Measurements from ENCODE around the gene LIN7A. TPM values are rescaled to one million over a fixed set of nuclear protein-coding genes. Genes with fewer than 3 reads are reported as not detected.

LIN7A gene
- total and polyA plus RNA-seq, 7 donors = 0.60 to 10.7 (median 4.6) TPM

DNA sequence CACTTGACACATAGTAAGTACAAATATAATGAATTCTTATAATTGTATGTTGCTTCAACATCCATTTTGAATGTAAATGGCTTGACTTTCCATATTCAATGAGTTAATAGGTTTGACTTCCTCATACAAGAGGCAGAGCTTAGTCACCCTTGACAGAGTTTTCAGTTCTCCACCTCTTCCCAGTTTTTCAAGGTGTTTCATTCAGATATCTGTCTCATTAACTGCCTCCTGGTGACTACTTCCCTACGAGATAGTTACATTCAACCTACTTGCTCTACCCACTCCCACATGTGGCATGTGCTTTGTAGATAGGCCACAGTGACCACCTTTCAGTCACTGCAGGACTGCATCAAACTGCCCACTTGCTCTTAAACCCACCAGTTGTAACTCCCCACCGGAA is 161.0 kb downstream of the LIN7A start:
- H3K27ac ChIP-seq = no peak overlapping the region
- peaks cover 0 to 4% (median 0%) of the 10 kb centered on the region in 4 donors for H3K9me3 ChIP-seq
- intact Hi-C loops (cut with DNase I) = no loop called here
- no peaks in the 10 kb centered on the region for H3K36me3 ChIP-seq
- 84 to 87% methylated on average over 2 of the region's 2 CpGs for WGBS, 2 donors
- TF ChIP-seq POLR2A (IDR thresholded peaks at IDR 0.05) (no peak), EP300 (IDR thresholded peaks at IDR 0.05) (no peak), POLR2AphosphoS5 (IDR thresholded peaks at IDR 0.05) (no peak)
- TF ChIP-seq, protein P1, sequence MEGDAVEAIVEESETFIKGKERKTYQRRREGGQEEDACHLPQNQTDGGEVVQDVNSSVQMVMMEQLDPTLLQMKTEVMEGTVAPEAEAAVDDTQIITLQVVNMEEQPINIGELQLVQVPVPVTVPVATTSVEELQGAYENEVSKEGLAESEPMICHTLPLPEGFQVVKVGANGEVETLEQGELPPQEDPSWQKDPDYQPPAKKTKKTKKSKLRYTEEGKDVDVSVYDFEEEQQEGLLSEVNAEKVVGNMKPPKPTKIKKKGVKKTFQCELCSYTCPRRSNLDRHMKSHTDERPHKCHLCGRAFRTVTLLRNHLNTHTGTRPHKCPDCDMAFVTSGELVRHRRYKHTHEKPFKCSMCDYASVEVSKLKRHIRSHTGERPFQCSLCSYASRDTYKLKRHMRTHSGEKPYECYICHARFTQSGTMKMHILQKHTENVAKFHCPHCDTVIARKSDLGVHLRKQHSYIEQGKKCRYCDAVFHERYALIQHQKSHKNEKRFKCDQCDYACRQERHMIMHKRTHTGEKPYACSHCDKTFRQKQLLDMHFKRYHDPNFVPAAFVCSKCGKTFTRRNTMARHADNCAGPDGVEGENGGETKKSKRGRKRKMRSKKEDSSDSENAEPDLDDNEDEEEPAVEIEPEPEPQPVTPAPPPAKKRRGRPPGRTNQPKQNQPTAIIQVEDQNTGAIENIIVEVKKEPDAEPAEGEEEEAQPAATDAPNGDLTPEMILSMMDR (IDR thresholded peaks at IDR 0.05) = no peak
- H3K4me3 ChIP-seq = no peak overlapping the region
- H3K27me3 ChIP-seq = no peaks in the 10 kb centered on the region
- DNase-seq = no peak
- H3K4me1 ChIP-seq = peaks cover 0 to 15% (median 12%) of the 10 kb centered on the region in 4 donors

DNA sequence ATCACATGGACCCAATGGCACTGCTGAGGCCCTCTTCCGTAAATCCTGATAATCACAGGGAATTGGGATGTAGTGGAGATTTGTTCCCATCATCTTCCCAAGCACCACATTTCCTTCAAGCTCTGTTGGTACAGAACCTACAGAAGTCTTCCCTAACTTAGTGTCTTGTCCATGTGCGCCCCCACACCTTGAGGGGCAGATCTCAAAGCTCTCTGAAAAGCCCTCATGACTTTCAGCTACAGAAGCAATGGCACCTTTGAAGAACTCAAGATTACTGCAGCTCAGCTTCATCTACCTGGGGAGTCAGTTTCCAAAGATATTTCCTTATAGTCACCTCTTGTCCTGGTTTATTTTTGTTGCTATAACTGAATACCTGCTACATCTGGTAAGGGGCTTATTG is 166.8 kb downstream of the LIN7A start:
- intact Hi-C loops (cut with DNase I) = no loop called here
- DNase-seq = no peak
- H3K4me1 ChIP-seq = no peaks in the 10 kb centered on the region
- TF ChIP-seq, protein P1 (IDR thresholded peaks at IDR 0.05) = no peak
- TF ChIP-seq POLR2A (IDR thresholded peaks at IDR 0.05) (no peak), EP300 (IDR thresholded peaks at IDR 0.05) (no peak), POLR2AphosphoS5 (IDR thresholded peaks at IDR 0.05) (no peak)
- H3K36me3 ChIP-seq = no peaks in the 10 kb centered on the region
- no peak overlapping the region for H3K27ac ChIP-seq
- 95% methylated on average over 2 of the region's 2 CpGs for WGBS, 2 donors
- H3K27me3 ChIP-seq = no peaks in the 10 kb centered on the region
- no peak overlapping the region for H3K4me3 ChIP-seq
- H3K9me3 ChIP-seq = peaks cover 0 to 4% (median 0%) of the 10 kb centered on the region in 4 donors

DNA sequence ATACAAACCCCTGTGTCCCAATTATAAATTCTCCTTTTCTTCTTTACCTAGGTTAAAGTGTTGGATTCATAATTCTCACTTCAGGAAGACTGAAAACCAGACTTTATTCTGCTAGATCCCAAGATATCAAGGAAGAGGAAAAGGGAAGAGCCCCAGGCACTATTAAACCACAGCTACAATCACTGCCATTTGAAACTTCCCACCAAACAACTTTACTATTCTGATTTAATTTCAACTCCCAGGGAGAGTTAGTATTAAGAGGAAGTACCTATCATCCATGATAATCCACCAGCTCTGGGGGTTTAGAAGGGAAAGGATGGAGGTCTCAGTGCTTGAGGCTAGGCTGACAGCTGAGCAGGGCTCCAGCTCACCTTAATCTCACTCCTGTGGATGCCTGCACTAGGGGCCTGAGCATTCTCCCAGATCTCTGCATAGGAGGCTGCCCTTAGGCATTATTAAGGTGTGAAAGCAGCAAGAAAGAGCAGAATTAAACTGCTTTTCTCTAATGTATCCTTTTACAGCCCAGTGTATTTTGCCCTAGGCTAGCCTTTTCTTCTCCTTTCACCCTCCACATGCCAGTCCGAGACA is 168.1 kb downstream of the LIN7A start:
- Histone ChIP-seq H3K4me1 (no peaks in the 10 kb centered on the region), H3K27me3 (no peaks in the 10 kb centered on the region), H3K9me3 (peaks cover 0 to 4% (median 0%) of the 10 kb centered on the region in 4 donors), H3K4me3 (no peak overlapping the region), H3K27ac (no peak overlapping the region), H3K36me3 (no peaks in the 10 kb centered on the region)
- WGBS, 2 donors = 73 to 87% methylated on average over 1 of the region's 1 CpG
- no peak for TF ChIP-seq POLR2AphosphoS5 (IDR thresholded peaks at IDR 0.05)
- TF ChIP-seq POLR2A (IDR thresholded peaks at IDR 0.05) = no peak
- TF ChIP-seq, protein P1 (IDR thresholded peaks at IDR 0.05) = no peak
- TF ChIP-seq EP300 (IDR thresholded peaks at IDR 0.05) = no peak
- DNase-seq = no peak
- intact Hi-C loops (cut with DNase I) = loop anchor here (10.0 kb wide), 1 partner anchor 355 kb away; no protein-coding TSS in a partner anchor

DNA sequence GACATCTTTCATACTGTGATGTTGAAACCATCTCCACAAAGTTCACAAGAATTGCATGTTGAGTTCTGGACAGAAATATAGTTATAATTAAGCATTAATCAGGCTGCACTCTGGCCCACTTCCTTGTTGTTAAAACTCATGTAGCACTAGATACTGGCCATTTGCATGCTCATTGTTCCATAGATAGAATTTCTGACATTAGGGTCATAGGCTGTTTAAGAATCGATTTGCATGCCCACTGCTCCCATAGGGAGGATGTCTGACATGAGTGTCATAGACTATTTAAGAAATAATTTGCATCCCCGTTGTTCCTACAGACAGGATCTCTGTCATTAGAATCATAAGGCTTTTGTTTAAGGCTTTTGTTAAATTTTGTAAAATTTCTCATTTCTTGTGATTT is 170.8 kb downstream of the LIN7A start:
- 66 to 81% methylated on average over 2 of the region's 2 CpGs for WGBS, 2 donors
- DNase-seq = no peak
- TF ChIP-seq, protein P1 (IDR thresholded peaks at IDR 0.05) = no peak
- TF ChIP-seq POLR2AphosphoS5 (IDR thresholded peaks at IDR 0.05) (no peak), EP300 (IDR thresholded peaks at IDR 0.05) (no peak), POLR2A (IDR thresholded peaks at IDR 0.05) (no peak)
- Histone ChIP-seq H3K4me1 (no peaks in the 10 kb centered on the region), H3K27me3 (no peaks in the 10 kb centered on the region), H3K27ac (no peak overlapping the region), H3K4me3 (no peak overlapping the region), H3K36me3 (no peaks in the 10 kb centered on the region), H3K9me3 (no peaks in the 10 kb centered on the region)
- intact Hi-C loops (cut with DNase I) = loop anchor here (10.0 kb wide), 1 partner anchor 352 kb away; no protein-coding TSS in a partner anchor

DNA sequence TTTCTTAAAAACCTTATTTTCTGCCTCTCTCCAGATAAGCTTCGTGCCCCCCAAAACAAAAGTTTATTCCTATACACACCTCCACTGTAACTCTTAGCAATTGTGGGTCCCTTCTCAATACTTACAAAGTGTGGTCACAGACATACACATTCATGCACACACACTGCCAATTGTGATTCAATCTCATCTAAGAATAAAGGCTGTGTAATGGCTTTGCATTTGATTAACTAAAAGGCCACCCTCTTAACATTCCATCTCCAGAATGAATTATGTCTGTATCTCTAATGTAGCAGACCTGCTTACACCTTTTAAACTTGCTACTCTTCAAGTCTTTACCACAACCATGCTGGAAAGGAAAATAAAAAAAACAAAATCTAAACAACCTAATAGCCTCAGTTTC is 171.5 kb downstream of the LIN7A start:
- Histone ChIP-seq H3K4me1 (no peaks in the 10 kb centered on the region), H3K9me3 (no peaks in the 10 kb centered on the region), H3K4me3 (no peak overlapping the region), H3K36me3 (no peaks in the 10 kb centered on the region), H3K27ac (no peak overlapping the region), H3K27me3 (no peaks in the 10 kb centered on the region)
- WGBS, 2 donors = 84 to 92% methylated on average over 1 of the region's 1 CpG
- intact Hi-C loops (cut with DNase I) = loop anchor here (10.0 kb wide), 1 partner anchor 351 kb away; no protein-coding TSS in a partner anchor
- DNase-seq = no peak
- TF ChIP-seq EP300 (IDR thresholded peaks at IDR 0.05) (no peak), POLR2AphosphoS5 (IDR thresholded peaks at IDR 0.05) (no peak), POLR2A (IDR thresholded peaks at IDR 0.05) (no peak)
- TF ChIP-seq, protein P1 (IDR thresholded peaks at IDR 0.05) = no peak
